Panc1 (cell line): ENCODE measurements around the gene MAP3K3. TPM values are rescaled to one million over a fixed set of nuclear protein-coding genes. Genes with fewer than 3 reads are reported as not detected.

Experiments
- ATAC-seq: fragments of 200-7000 bp; cut with Tn5 transposase; 2 replicates; pipeline ENCODE4 v1.9.1; 2020; ENCODE audit warnings: mild to moderate bottlenecking, moderate library complexity
- BruUV-seq: library from RNA; stranded (reverse); fragments of 400-500 nt; replicated peaks from 2 replicates; lab custom pipeline; 2021; lab: Mats Ljungman, UMichigan
- CTCF ChIA-PET: fragments of 300-600 bp; sonication (Branson Sonifier 250); formaldehyde crosslinking; loops from one replicate; lab custom pipeline; 2022; ENCODE audit warnings: antibody characterized with exemption; lab: Charles Lee
- POLR2A ChIA-PET: fragments of 300-600 bp; sonication (Branson Sonifier 250); formaldehyde crosslinking; loops from one replicate; lab custom pipeline; 2022; ENCODE audit warnings: antibody characterized with exemption; lab: Charles Lee
- DNase-seq: peaks from one replicate; pipeline ENCODE4 v3.0.0-alpha.2; 2010; ENCODE audit warnings: low read depth, low spot score
- H3K27ac ChIP-seq: 2 replicates; pipeline ENCODE4 v1.5.1; 2011; ENCODE audit warnings: mild to moderate bottlenecking, low read length, inconsistent platforms
- H3K27me3 ChIP-seq: fragments of 200-500 bp; sonication (Bioruptor generic); 2 replicates; pipeline ENCODE4 v1.6.0; 2014; ENCODE audit warnings: low read length, inconsistent platforms; ENCODE audit not compliant: control insufficient read depth, insufficient read depth
- H3K36me3 ChIP-seq: fragments of 200-500 bp; sonication (Bioruptor generic); 2 replicates; pipeline ENCODE4 v1.5.1; 2014; ENCODE audit warnings: inconsistent platforms, mild to moderate bottlenecking, low read length, moderate library complexity; ENCODE audit not compliant: control insufficient read depth, insufficient read depth
- H3K4me1 ChIP-seq: 2 replicates; pipeline ENCODE4 v1.5.1; 2011; ENCODE audit warnings: inconsistent platforms, mild to moderate bottlenecking, low read length, moderate library complexity; ENCODE audit not compliant: control insufficient read depth, insufficient read depth
- H3K4me3 ChIP-seq, 2 experiments: 2 replicates each; pipeline ENCODE4 v1.5.1; 2011 to 2012; ENCODE audit warnings: low read depth in 2 of 2, low read length in 2 of 2, mild to moderate bottlenecking in 2 of 2, inconsistent platforms in 1 of 2, moderate library complexity in 1 of 2
- H3K9me3 ChIP-seq: fragments of 200-500 bp; sonication (Bioruptor generic); 2 replicates; pipeline ENCODE4 v1.5.1; 2014; ENCODE audit warnings: low read depth, mild to moderate bottlenecking, inconsistent platforms, low read length, moderate library complexity; ENCODE audit not compliant: control insufficient read depth, insufficient read depth
- POLR2AphosphoS5 ChIP-seq: IDR thresholded peaks from 2 replicates; pipeline ENCODE4 v1.6.1; 2012; ENCODE audit warnings: mild to moderate bottlenecking, low read depth, low read length, moderate library complexity
- SIN3A ChIP-seq: IDR thresholded peaks from 2 replicates; pipeline ENCODE4 v1.6.1; 2012; ENCODE audit warnings: low read depth, mild to moderate bottlenecking, low read length, moderate library complexity, borderline replicate concordance; ENCODE audit not compliant: insufficient read depth
- TCF7L2 ChIP-seq: IDR thresholded peaks from 2 replicates; pipeline ENCODE4 v1.6.1; 2011; ENCODE audit warnings: mild to moderate bottlenecking, low read depth, low read length, inconsistent platforms
- in situ Hi-C: cut with HindIII; loops from 2 replicates; pipeline ENCODE4 v1.10.0; 2016; ENCODE audit warnings: low sequenced_read_pairs, low pct_unique_long_range_greater_than_20kb
- intact Hi-C: fragments of 100-400 bp; cut with micrococcal nuclease; formaldehyde crosslinking; loops from one replicate; pipeline ENCODE4 v1.10.0; 2022; ENCODE audit not compliant: unreplicated experiment
- total RNA-seq: library from RNA; stranded (reverse); gene quantifications from one replicate; pipeline ENCODE4 v1.2.1, GENCODE V29; 2021; ENCODE audit not compliant: unreplicated experiment
- TF ChIP-seq, protein P1 (sequence below), 2 experiments: IDR thresholded peaks; 2 replicates each; pipeline ENCODE4 v1.6.1; 2011 to 2012; ENCODE audit warnings: low read depth in 2 of 2, control low read depth in 1 of 2, low read length in 1 of 2, mild to moderate bottlenecking in 1 of 2, moderate library complexity in 1 of 2; ENCODE audit not compliant: insufficient read depth in 1 of 2
- TF ChIP-seq, protein P2 (sequence below): fragments of 450-650 bp; IDR thresholded peaks from 2 replicates; pipeline ENCODE4 v1.5.1; 2017; ENCODE audit warnings: mild to moderate bottlenecking

Gene MAP3K3
- total RNA-seq, 1 experiment from 2014 or later: 22.3 TPM

DNA sequence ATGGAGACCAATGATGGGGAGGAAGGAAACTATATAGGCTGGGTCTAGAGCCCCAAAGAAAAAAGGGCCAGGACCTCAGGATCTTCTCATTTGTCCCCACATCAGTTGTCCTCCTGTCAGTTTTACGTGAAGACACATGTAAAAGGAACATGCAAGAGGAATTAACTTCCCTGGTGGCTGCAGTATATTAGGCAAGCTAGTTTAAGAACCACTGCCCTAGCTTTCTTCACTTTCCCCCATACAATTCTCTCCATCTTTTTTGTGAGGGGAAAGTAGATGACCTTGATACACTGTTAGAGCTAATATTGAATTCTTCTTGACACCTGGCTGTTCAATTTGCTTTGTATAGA lies 2.3 kb downstream of the MAP3K3 start:
- no peak for DNase-seq
- Histone ChIP-seq H3K36me3 (peaks cover 5% of the 10 kb centered on the region; the same call in 1 of the 2 replicates), H3K9me3 (no peaks in the 10 kb centered on the region), H3K4me1 (peaks cover 22% of the 10 kb centered on the region), H3K27ac (no peak overlapping the region), H3K27me3 (no peaks in the 10 kb centered on the region), H3K4me3 (no peak overlapping the region)
- TSS peak; percentile 58 for BruUV-seq
- POLR2A ChIA-PET: no interaction called here
- no peak for ATAC-seq
- TF ChIP-seq SIN3A (no peak), POLR2AphosphoS5 (no peak), TCF7L2 (no peak)
- TF ChIP-seq, protein P1, sequence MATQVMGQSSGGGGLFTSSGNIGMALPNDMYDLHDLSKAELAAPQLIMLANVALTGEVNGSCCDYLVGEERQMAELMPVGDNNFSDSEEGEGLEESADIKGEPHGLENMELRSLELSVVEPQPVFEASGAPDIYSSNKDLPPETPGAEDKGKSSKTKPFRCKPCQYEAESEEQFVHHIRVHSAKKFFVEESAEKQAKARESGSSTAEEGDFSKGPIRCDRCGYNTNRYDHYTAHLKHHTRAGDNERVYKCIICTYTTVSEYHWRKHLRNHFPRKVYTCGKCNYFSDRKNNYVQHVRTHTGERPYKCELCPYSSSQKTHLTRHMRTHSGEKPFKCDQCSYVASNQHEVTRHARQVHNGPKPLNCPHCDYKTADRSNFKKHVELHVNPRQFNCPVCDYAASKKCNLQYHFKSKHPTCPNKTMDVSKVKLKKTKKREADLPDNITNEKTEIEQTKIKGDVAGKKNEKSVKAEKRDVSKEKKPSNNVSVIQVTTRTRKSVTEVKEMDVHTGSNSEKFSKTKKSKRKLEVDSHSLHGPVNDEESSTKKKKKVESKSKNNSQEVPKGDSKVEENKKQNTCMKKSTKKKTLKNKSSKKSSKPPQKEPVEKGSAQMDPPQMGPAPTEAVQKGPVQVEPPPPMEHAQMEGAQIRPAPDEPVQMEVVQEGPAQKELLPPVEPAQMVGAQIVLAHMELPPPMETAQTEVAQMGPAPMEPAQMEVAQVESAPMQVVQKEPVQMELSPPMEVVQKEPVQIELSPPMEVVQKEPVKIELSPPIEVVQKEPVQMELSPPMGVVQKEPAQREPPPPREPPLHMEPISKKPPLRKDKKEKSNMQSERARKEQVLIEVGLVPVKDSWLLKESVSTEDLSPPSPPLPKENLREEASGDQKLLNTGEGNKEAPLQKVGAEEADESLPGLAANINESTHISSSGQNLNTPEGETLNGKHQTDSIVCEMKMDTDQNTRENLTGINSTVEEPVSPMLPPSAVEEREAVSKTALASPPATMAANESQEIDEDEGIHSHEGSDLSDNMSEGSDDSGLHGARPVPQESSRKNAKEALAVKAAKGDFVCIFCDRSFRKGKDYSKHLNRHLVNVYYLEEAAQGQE (IDR thresholded peaks at IDR 0.05; ENCODE audit: insufficient read depth in 1 of 2, low read depth in 2 of 2, low read length in 1 of 2): no peak
- TF ChIP-seq, protein P2, sequence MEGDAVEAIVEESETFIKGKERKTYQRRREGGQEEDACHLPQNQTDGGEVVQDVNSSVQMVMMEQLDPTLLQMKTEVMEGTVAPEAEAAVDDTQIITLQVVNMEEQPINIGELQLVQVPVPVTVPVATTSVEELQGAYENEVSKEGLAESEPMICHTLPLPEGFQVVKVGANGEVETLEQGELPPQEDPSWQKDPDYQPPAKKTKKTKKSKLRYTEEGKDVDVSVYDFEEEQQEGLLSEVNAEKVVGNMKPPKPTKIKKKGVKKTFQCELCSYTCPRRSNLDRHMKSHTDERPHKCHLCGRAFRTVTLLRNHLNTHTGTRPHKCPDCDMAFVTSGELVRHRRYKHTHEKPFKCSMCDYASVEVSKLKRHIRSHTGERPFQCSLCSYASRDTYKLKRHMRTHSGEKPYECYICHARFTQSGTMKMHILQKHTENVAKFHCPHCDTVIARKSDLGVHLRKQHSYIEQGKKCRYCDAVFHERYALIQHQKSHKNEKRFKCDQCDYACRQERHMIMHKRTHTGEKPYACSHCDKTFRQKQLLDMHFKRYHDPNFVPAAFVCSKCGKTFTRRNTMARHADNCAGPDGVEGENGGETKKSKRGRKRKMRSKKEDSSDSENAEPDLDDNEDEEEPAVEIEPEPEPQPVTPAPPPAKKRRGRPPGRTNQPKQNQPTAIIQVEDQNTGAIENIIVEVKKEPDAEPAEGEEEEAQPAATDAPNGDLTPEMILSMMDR: no peak
- CTCF ChIA-PET: interaction anchor here (0.6 kb wide), 1 partner anchor 97 kb away, joined by 4 read pairs; no protein-coding TSS in a partner anchor
- intact Hi-C loops (no loop called here), in situ Hi-C loops (no loop called here)

DNA sequence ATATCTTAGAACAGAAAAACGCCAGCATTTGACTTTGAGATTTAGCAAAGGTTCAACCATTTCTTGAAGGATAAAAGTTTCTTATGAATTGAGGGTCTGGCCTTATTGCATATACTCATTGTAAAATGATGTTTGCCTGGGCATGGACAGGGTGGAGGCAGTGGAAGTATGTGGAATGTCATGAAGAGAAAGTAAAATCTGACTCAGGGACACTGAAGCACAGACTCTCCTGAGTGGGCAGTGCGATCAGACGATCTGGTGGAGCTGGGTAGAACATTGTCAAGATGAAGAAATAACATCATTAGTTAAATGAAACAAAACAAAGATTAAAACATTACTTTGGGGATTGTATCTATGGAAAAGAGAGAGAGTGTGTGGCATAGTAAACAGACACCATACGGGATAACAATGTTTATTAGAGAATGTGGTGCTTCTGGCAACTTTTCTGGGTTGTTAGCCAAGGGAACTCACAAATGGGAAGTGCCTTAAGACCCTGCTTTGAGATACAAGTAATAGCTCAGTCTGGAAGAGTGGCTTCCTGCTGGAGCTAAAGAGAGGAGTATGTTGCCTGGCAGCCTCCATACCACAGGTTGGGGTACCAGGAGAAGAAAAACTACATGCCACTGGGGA lies 4.4 kb downstream of the MAP3K3 start:
- CTCF ChIA-PET: no interaction called here
- H3K4me1 ChIP-seq: peaks cover 19% of the 10 kb centered on the region
- intact Hi-C loops (no loop called here), in situ Hi-C loops (no loop called here)
- no peak overlapping the region for H3K4me3 ChIP-seq
- no peak overlapping the region for H3K27ac ChIP-seq
- H3K36me3 ChIP-seq: peaks cover 5% of the 10 kb centered on the region; the same call in 1 of the 2 replicates
- no peaks in the 10 kb centered on the region for H3K9me3 ChIP-seq
- POLR2A ChIA-PET: interaction anchor here (0.7 kb wide), 1 partner anchor 191 kb away, joined by 10 read pairs; no protein-coding TSS in a partner anchor
- BruUV-seq: no TSS peak
- no peaks in the 10 kb centered on the region for H3K27me3 ChIP-seq
- TF ChIP-seq, protein P2: no peak
- no peak for TF ChIP-seq SIN3A
- no peak for TF ChIP-seq POLR2AphosphoS5
- TF ChIP-seq, protein P1 (IDR thresholded peaks at IDR 0.05; ENCODE audit: insufficient read depth in 1 of 2, low read depth in 2 of 2, low read length in 1 of 2): no peak
- no peak for TF ChIP-seq TCF7L2
- ATAC-seq (no peak), DNase-seq (no peak)
